ENCODE data around the gene LRRC61.

The LRRC61 gene

GRCh38 chr7:150371131-150371995 lies 48.2 kb downstream of the LRRC61 start:
- no peak overlapping the region for H3K27ac ChIP-seq (ENCODE audit: low read depth, low read length)
- H3K4me2 ChIP-seq (ENCODE audit: low read depth, low read length, poor library complexity, severe bottlenecking), result no peak overlapping the region
- no peak overlapping the region for H2AFZ ChIP-seq (ENCODE audit: low read depth, low read length, severe bottlenecking)
- no peaks in the 10 kb centered on the region for H3K9me3 ChIP-seq (ENCODE audit: insufficient read depth, low read length)
- no peaks in the 10 kb centered on the region for H4K20me1 ChIP-seq (ENCODE audit: low read depth, low read length)
- no peaks in the 10 kb centered on the region for H3K27me3 ChIP-seq (ENCODE audit: low read length)
- no peaks in the 10 kb centered on the region for H3K36me3 ChIP-seq (ENCODE audit: low read length)
- no peak overlapping the region for H3K9ac ChIP-seq (ENCODE audit: low read length)
- no peaks in the 10 kb centered on the region for H3K79me2 ChIP-seq (ENCODE audit: insufficient read depth, low read length)
- H3F3A ChIP-seq (ENCODE audit: insufficient read depth), result peaks cover 18% of the 10 kb centered on the region; the same call in 1 of the 2 replicates
- H3K4me3 ChIP-seq (ENCODE audit: insufficient read depth, low read length, poor library complexity, severe bottlenecking), result no peak overlapping the region
- H3K9me2 ChIP-seq (replicated peaks; ENCODE audit: insufficient read depth, low read length), result no peaks in the 10 kb centered on the region
- TF ChIP-seq CTCF (IDR thresholded peaks at IDR 0.05; ENCODE audit: insufficient read depth, low read length, poor library complexity, severe bottlenecking), result no peak
- no peak for TF ChIP-seq EZH2phosphoT487 (conservative IDR thresholded peaks at IDR 0.05; ENCODE audit: low read length)

GRCh38 chr7:150371996-150372270 lies 48.8 kb downstream of the LRRC61 start:
- Histone ChIP-seq H3K9me3 (ENCODE audit: insufficient read depth, low read length) (no peaks in the 10 kb centered on the region), H3F3A (ENCODE audit: insufficient read depth) (peaks cover 19% of the 10 kb centered on the region; the same call in 1 of the 2 replicates), H3K27ac (ENCODE audit: low read depth, low read length) (no peak overlapping the region), H3K4me3 (ENCODE audit: insufficient read depth, low read length, poor library complexity, severe bottlenecking) (no peak overlapping the region), H3K36me3 (ENCODE audit: low read length) (no peaks in the 10 kb centered on the region), H3K9ac (ENCODE audit: low read length) (no peak overlapping the region), H3K9me2 (replicated peaks; ENCODE audit: insufficient read depth, low read length) (no peaks in the 10 kb centered on the region), H4K20me1 (ENCODE audit: low read depth, low read length) (no peaks in the 10 kb centered on the region), H3K27me3 (ENCODE audit: low read length) (no peaks in the 10 kb centered on the region), H3K79me2 (ENCODE audit: insufficient read depth, low read length) (no peaks in the 10 kb centered on the region), H2AFZ (ENCODE audit: low read depth, low read length, severe bottlenecking) (no peak overlapping the region), H3K4me2 (ENCODE audit: low read depth, low read length, poor library complexity, severe bottlenecking) (no peak overlapping the region)
- no peak for TF ChIP-seq CTCF (IDR thresholded peaks at IDR 0.05; ENCODE audit: insufficient read depth, low read length, poor library complexity, severe bottlenecking)

GRCh38 chr7:150372271-150373048 lies 49.3 kb downstream of the LRRC61 start:
- no peaks in the 10 kb centered on the region for H3K9me2 ChIP-seq (replicated peaks; ENCODE audit: insufficient read depth, low read length)
- H4K20me1 ChIP-seq (ENCODE audit: low read depth, low read length), result no peaks in the 10 kb centered on the region
- H3K9ac ChIP-seq (ENCODE audit: low read length), result no peak overlapping the region
- H3K36me3 ChIP-seq (ENCODE audit: low read length), result no peaks in the 10 kb centered on the region
- peaks cover 16% of the 10 kb centered on the region for H3F3A ChIP-seq (ENCODE audit: insufficient read depth)
- H3K79me2 ChIP-seq (ENCODE audit: insufficient read depth, low read length), result no peaks in the 10 kb centered on the region
- H3K4me2 ChIP-seq (ENCODE audit: low read depth, low read length, poor library complexity, severe bottlenecking), result no peak overlapping the region
- TF ChIP-seq CTCF (IDR thresholded peaks at IDR 0.05; ENCODE audit: insufficient read depth, low read length, poor library complexity, severe bottlenecking) (no peak), EZH2phosphoT487 (conservative IDR thresholded peaks at IDR 0.05; ENCODE audit: low read length) (no peak)
- no peak overlapping the region for H3K27ac ChIP-seq (ENCODE audit: low read depth, low read length)
- H3K9me3 ChIP-seq (ENCODE audit: insufficient read depth, low read length), result no peaks in the 10 kb centered on the region
- no peak overlapping the region for H3K4me3 ChIP-seq (ENCODE audit: insufficient read depth, low read length, poor library complexity, severe bottlenecking)
- no peaks in the 10 kb centered on the region for H3K27me3 ChIP-seq (ENCODE audit: low read length)
- no peak overlapping the region for H2AFZ ChIP-seq (ENCODE audit: low read depth, low read length, severe bottlenecking)

All from SU-DHL-6 (cell line).